HG03439 (cell line): ENCODE measurements around the gene LTV1.
"Not testable (repeated sequence)": the region's sequence is repeated elsewhere in the genome, so short reads cannot be mapped to it uniquely, and the experiment has no call there.

Source experiments
- ATAC-seq: cut with Tn5 transposase; IDR thresholded peaks from one replicate; pipeline ENCODE4 v1.9.1; 2021; ENCODE audit warnings: mild to moderate bottlenecking, moderate library complexity; ENCODE audit not compliant: unreplicated experiment

LTV1 gene

GRCh38 chr6:143842461-143842901, 657 bp upstream of the LTV1 start:
- ATAC-seq, result peak; percentile 11

GRCh38 chr6:143843677-143843999, 500 bp downstream of the LTV1 start:
- ATAC-seq, result no peak

GRCh38 chr6:143844006-143844405, 868 bp downstream of the LTV1 start:
- no peak for ATAC-seq

GRCh38 chr6:143845033-143845432, 1.9 kb downstream of the LTV1 start:
- no peak for ATAC-seq

GRCh38 chr6:143851706-143852105, 8.6 kb downstream of the LTV1 start:
- not testable (repeated sequence) for ATAC-seq

GRCh38 chr6:143855057-143855456, 11.9 kb downstream of the LTV1 start:
- not testable (repeated sequence) for ATAC-seq

- not testable (repeated sequence) for ATAC-seq
Observed at GRCh38 chr6:143856762-143857161, 13.6 kb downstream of the LTV1 start.

- ATAC-seq, result no peak
Observed at GRCh38 chr6:143857651-143858050, 14.5 kb downstream of the LTV1 start.

- ATAC-seq, result no peak
Observed at GRCh38 chr6:143859891-143860660, 16.9 kb downstream of the LTV1 start.

GRCh38 chr6:143863771-143864170, 20.6 kb downstream of the LTV1 start:
- ATAC-seq, result no peak

- ATAC-seq, result no peak
Observed at GRCh38 chr6:143864234-143864633, 21.1 kb downstream of the LTV1 start, which contains the start of gene ZC2HC1B. ZC2HC1B (plus strand) TSS chr6:143864474; CDS start chr6:143864540, 66 bp downstream.

- ATAC-seq, result no peak
Observed at GRCh38 chr6:143867236-143867635, 24.1 kb downstream of the LTV1 start.

- ATAC-seq, result not testable (repeated sequence)
Observed at GRCh38 chr6:143868808-143869207, 25.7 kb downstream of the LTV1 start.

GRCh38 chr6:143871202-143871730, 28.1 kb downstream of the LTV1 start:
- not testable (repeated sequence) for ATAC-seq

GRCh38 chr6:143872201-143872600, 29.1 kb downstream of the LTV1 start:
- no peak for ATAC-seq

GRCh38 chr6:143873600-143873999, 30.5 kb downstream of the LTV1 start:
- ATAC-seq, result not testable (repeated sequence)

GRCh38 chr6:143874503-143874902, 31.4 kb downstream of the LTV1 start:
- ATAC-seq, result not testable (repeated sequence)

GRCh38 chr6:143877584-143878271, 34.6 kb downstream of the LTV1 start:
- ATAC-seq, result no peak

GRCh38 chr6:143878272-143878760, 35.2 kb downstream of the LTV1 start:
- ATAC-seq, result no peak

- no peak for ATAC-seq
Observed at GRCh38 chr6:143880412-143880811, 37.3 kb downstream of the LTV1 start.

GRCh38 chr6:143882401-143882930, 39.3 kb downstream of the LTV1 start:
- ATAC-seq, result no peak
